GM19025 (cell line): ENCODE results near the gene RTEL1.
"Not testable (repeated sequence)": the region's sequence is repeated elsewhere in the genome, so short reads cannot be mapped to it uniquely, and the experiment has no call there.

Experiments used
- ATAC-seq: cut with Tn5 transposase; IDR thresholded peaks from one replicate; pipeline ENCODE4 v1.9.1; 2021; ENCODE audit warnings: mild to moderate bottlenecking, low read depth, moderate library complexity; ENCODE audit not compliant: unreplicated experiment

The RTEL1 gene

GRCh38 chr20:63708301-63709148 is 50.4 kb downstream of the RTEL1 start:
- ATAC-seq, result peak; percentile 2

GRCh38 chr20:63709149-63709527 is 51.0 kb downstream of the RTEL1 start:
- ATAC-seq, result no peak

GRCh38 chr20:63711085-63711645 is 53.1 kb downstream of the RTEL1 start:
- ATAC-seq, result no peak

- ATAC-seq, result no peak
Observed at GRCh38 chr20:63712191-63712590, 54.1 kb downstream of the RTEL1 start.

- ATAC-seq, result no peak
Observed at GRCh38 chr20:63714858-63715257, 56.7 kb downstream of the RTEL1 start.

- no peak for ATAC-seq
Observed at GRCh38 chr20:63718996-63719395, 60.9 kb downstream of the RTEL1 start.

GRCh38 chr20:63722967-63723622 is 65.0 kb downstream of the RTEL1 start:
- ATAC-seq, result not testable (repeated sequence)

GRCh38 chr20:63730189-63730733 is 72.1 kb downstream of the RTEL1 start:
- ATAC-seq, result not testable (repeated sequence)

GRCh38 chr20:63731410-63731809 is 73.3 kb downstream of the RTEL1 start:
- no peak for ATAC-seq

GRCh38 chr20:63732118-63733095 is 74.3 kb downstream of the RTEL1 start:
- no peak for ATAC-seq

GRCh38 chr20:63733117-63733516 is 75.0 kb downstream of the RTEL1 start:
- ATAC-seq, result no peak

GRCh38 chr20:63733579-63734081 is 75.5 kb downstream of the RTEL1 start:
- no peak for ATAC-seq

- ATAC-seq, result no peak
Observed at GRCh38 chr20:63734111-63734945, 76.2 kb downstream of the RTEL1 start.

GRCh38 chr20:63734946-63735858 is 77.1 kb downstream of the RTEL1 start:
- no peak for ATAC-seq

- ATAC-seq, result no peak
Observed at GRCh38 chr20:63735859-63736718, 78.0 kb downstream of the RTEL1 start, which contains the start of gene LIME1. Gene LIME1 (plus strand): TSS chr20:63736664. CDS start chr20:63737550, 886 bp downstream.

GRCh38 chr20:63736893-63737694 is 79.0 kb downstream of the RTEL1 start:
- ATAC-seq, result no peak

GRCh38 chr20:63737695-63737944 is 79.5 kb downstream of the RTEL1 start:
- no peak for ATAC-seq
